HCT116 (cell line): ENCODE measurements around the gene CHL1.

Source experiments
- EGR1 ChIP-seq: IDR thresholded peaks from 2 replicates; pipeline ENCODE4 v1.6.1; 2012; ENCODE audit warnings: low read depth
- ELF1 ChIP-seq: IDR thresholded peaks from 2 replicates; pipeline ENCODE4 v1.6.1; 2012; ENCODE audit warnings: low read depth, borderline replicate concordance
- EZH2phosphoT487 ChIP-seq: fragments of 200-600 bp; IDR thresholded peaks from 2 replicates; pipeline ENCODE4 v1.6.1; 2018; ENCODE audit warnings: antibody characterized with exemption, borderline replicate concordance
- POLR2A ChIP-seq: IDR thresholded peaks from 2 replicates; pipeline ENCODE4 v1.7.0; 2011; ENCODE audit warnings: borderline replicate concordance; ENCODE audit not compliant: insufficient read depth, insufficient read length; ENCODE audit errors: extremely low read depth
- RAD21 ChIP-seq: IDR thresholded peaks from 2 replicates; pipeline ENCODE4 v1.6.1; 2012; ENCODE audit warnings: low read depth, mild to moderate bottlenecking
- ZNF274 ChIP-seq: fragments of 200-500 bp; sonication (Bioruptor generic); IDR thresholded peaks from 2 replicates; pipeline ENCODE4 v1.6.1; 2014; ENCODE audit warnings: mild to moderate bottlenecking, low read depth, low read length, inconsistent platforms
- TF ChIP-seq, protein P1 (sequence below), 3 experiments: fragments of 200-600 bp in 1 of 3; sonication (generic) in 1 of 3; IDR thresholded peaks in 2 of 3; conservative IDR thresholded peaks in 1 of 3; 2 replicates each; pipeline ENCODE4 v1.5.1; 2012 to 2017; ENCODE audit warnings: low read depth in 2 of 3, low read length in 2 of 3, antibody characterized with exemption in 1 of 3, borderline replicate concordance in 1 of 3, control low read depth in 1 of 3, mild to moderate bottlenecking in 1 of 3, mixed read lengths in 1 of 3, mixed run types in 1 of 3, moderate library complexity in 1 of 3; ENCODE audit not compliant: insufficient read depth in 1 of 3
- TF ChIP-seq, protein P2 (sequence below): IDR thresholded peaks from 2 replicates; pipeline ENCODE4 v1.6.1; 2012

DNA sequence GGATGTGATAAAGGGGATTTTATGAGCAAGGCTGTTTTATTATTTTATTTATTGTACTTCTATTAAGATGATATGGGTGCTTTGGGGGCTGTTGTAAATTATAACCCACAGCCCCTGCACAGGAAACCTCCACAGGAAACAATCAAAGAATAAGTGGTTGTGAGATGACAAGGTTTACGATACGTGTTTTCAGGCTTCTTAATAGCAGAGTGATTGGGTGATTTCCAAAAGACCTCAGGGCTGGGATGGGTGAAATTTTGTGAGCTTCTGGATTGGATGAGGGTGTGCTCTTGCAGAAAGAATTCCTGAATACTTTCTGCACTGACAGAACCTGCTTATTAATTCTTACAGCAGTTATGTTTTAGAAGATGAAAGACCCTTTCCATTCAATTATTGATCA is 21.4 kb downstream of the CHL1 start:
- TF ChIP-seq EGR1, result no peak
- TF ChIP-seq, protein P1, sequence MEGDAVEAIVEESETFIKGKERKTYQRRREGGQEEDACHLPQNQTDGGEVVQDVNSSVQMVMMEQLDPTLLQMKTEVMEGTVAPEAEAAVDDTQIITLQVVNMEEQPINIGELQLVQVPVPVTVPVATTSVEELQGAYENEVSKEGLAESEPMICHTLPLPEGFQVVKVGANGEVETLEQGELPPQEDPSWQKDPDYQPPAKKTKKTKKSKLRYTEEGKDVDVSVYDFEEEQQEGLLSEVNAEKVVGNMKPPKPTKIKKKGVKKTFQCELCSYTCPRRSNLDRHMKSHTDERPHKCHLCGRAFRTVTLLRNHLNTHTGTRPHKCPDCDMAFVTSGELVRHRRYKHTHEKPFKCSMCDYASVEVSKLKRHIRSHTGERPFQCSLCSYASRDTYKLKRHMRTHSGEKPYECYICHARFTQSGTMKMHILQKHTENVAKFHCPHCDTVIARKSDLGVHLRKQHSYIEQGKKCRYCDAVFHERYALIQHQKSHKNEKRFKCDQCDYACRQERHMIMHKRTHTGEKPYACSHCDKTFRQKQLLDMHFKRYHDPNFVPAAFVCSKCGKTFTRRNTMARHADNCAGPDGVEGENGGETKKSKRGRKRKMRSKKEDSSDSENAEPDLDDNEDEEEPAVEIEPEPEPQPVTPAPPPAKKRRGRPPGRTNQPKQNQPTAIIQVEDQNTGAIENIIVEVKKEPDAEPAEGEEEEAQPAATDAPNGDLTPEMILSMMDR (IDR thresholded peaks at IDR 0.05 in 2 of 3, conservative IDR thresholded peaks at IDR 0.05 in 1 of 3; ENCODE audit: borderline replicate concordance in 1 of 3, insufficient read depth in 1 of 3, low read depth in 2 of 3, low read length in 2 of 3), result no peak
- no peak for TF ChIP-seq POLR2A
- TF ChIP-seq, protein P2, sequence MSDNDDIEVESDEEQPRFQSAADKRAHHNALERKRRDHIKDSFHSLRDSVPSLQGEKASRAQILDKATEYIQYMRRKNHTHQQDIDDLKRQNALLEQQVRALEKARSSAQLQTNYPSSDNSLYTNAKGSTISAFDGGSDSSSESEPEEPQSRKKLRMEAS, result no peak
- TF ChIP-seq ELF1, result no peak
- TF ChIP-seq ZNF274, result no peak
- no peak for TF ChIP-seq EZH2phosphoT487
- no peak for TF ChIP-seq RAD21
